Measurements from ENCODE around the gene DOCK3.
"Not testable (repeated sequence)": the region's sequence is repeated elsewhere in the genome, so short reads cannot be mapped to it uniquely, and the experiment has no call there.

Gene DOCK3

GRCh38 chr3:51004235-51004634, 329.5 kb downstream of the DOCK3 start:
- DNase-seq = no peak

GRCh38 chr3:51024121-51024520, 349.4 kb downstream of the DOCK3 start:
- DNase-seq = no peak

- DNase-seq = peak in 3 of 4 experiments; percentile 3 to 64 (median 56)
Observed at GRCh38 chr3:51024765-51025632, 350.3 kb downstream of the DOCK3 start.

- no peak for DNase-seq
Observed at GRCh38 chr3:51031666-51032065, 356.9 kb downstream of the DOCK3 start.

GRCh38 chr3:51035630-51036029, 360.9 kb downstream of the DOCK3 start:
- no peak for DNase-seq

GRCh38 chr3:51044982-51045381, 370.3 kb downstream of the DOCK3 start:
- DNase-seq = no peak

- DNase-seq = no peak
Observed at GRCh38 chr3:51052562-51052961, 377.8 kb downstream of the DOCK3 start.

GRCh38 chr3:51057121-51057520, 382.4 kb downstream of the DOCK3 start:
- no peak for DNase-seq

GRCh38 chr3:51063053-51063452, 388.3 kb downstream of the DOCK3 start:
- DNase-seq = no peak

- no peak for DNase-seq
Observed at GRCh38 chr3:51075221-51075775, 400.6 kb downstream of the DOCK3 start.

GRCh38 chr3:51082363-51082762, 407.6 kb downstream of the DOCK3 start:
- DNase-seq = no peak

GRCh38 chr3:51083490-51083889, 408.8 kb downstream of the DOCK3 start:
- no peak for DNase-seq

- not testable (repeated sequence) for DNase-seq
Observed at GRCh38 chr3:51092141-51092540, 417.4 kb downstream of the DOCK3 start.

- DNase-seq = not testable (repeated sequence)
Observed at GRCh38 chr3:51094838-51095237, 420.1 kb downstream of the DOCK3 start.

- DNase-seq = no peak
Observed at GRCh38 chr3:51099794-51100535, 425.2 kb downstream of the DOCK3 start.

GRCh38 chr3:51100536-51100851, 425.8 kb downstream of the DOCK3 start:
- DNase-seq = no peak

- DNase-seq = no peak
Observed at GRCh38 chr3:51102396-51102795, 427.7 kb downstream of the DOCK3 start.

GRCh38 chr3:51106242-51106876, 431.6 kb downstream of the DOCK3 start:
- no peak for DNase-seq

GRCh38 chr3:51110586-51110985, 435.9 kb downstream of the DOCK3 start:
- DNase-seq = no peak

- DNase-seq = no peak
Observed at GRCh38 chr3:51122944-51123343, 448.2 kb downstream of the DOCK3 start.

GRCh38 chr3:51123531-51123930, 448.8 kb downstream of the DOCK3 start:
- no peak for DNase-seq

- not testable (repeated sequence) for DNase-seq
Observed at GRCh38 chr3:51131607-51132006, 456.9 kb downstream of the DOCK3 start.

GRCh38 chr3:51137715-51138114, 463.0 kb downstream of the DOCK3 start:
- no peak for DNase-seq

Measured in activated CD4-positive, CD25-positive, alpha-beta regulatory T cell (primary cell).